ENCODE measurements around the gene MYBPC3.
"Not testable (repeated sequence)": the region's sequence is repeated elsewhere in the genome, so short reads cannot be mapped to it uniquely, and the experiment has no call there.

Gene MYBPC3

DNA sequence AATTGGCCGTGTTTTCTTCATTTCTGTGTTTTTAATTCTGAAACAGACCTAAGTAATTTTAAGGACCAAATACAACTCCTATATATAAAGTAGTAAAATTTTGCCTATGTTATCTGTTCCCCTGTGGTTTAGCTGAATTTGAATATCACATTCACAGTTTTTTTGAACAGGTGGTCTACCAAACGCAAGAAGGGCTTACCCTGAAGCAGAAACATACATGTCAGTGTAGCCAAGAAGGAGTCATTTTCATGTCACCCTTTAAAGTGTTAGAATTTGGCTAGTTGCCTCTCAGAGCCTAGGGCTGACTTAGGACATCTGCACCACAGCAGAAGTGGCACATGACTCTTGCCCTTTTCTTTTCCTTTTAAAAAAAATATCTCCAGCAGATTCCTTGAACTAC, 34.3 kb downstream of the MYBPC3 start:
- no peak for DNase-seq (ENCODE audit: low spot score)

- DNase-seq (ENCODE audit: low spot score): no peak
These were observed 35.3 kb downstream of the MYBPC3 start for GRCh38 chr11:47317064-47317828.

- DNase-seq (ENCODE audit: low spot score): not testable (repeated sequence)
These were observed 36.0 kb downstream of the MYBPC3 start for GRCh38 chr11:47316501-47316900.

DNA sequence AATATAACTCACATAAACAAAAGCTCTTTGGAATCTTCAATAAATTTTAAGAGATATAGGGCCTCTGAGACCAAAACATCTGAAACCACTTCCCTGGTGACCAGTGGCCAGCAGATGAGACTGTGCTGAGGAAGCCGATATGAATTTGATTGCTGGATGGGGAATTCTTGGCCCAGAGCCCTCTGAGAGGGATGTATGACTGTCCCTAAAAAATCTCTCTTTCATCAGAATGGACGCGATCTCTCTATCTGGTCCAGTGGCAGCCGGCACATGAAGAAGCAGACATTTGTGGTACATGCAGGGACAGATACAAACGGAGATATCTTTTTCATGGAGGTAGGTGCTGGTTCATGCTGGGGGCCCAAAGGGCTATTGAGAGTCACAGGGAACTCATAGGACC, 37.5 kb downstream of the MYBPC3 start:
- DNase-seq (ENCODE audit: low spot score): peak; percentile 74

GRCh38 chr11:47308050-47308823, 44.3 kb downstream of the MYBPC3 start:
- no peak for DNase-seq (ENCODE audit: low spot score)

- DNase-seq (ENCODE audit: low spot score): no peak
These were observed 46.0 kb downstream of the MYBPC3 start for GRCh38 chr11:47306484-47306844.

GRCh38 chr11:47305734-47306483, 46.6 kb downstream of the MYBPC3 start:
- DNase-seq (ENCODE audit: low spot score): no peak

- DNase-seq (ENCODE audit: low spot score): no peak
These were observed 49.6 kb downstream of the MYBPC3 start for GRCh38 chr11:47302853-47303252.

DNA sequence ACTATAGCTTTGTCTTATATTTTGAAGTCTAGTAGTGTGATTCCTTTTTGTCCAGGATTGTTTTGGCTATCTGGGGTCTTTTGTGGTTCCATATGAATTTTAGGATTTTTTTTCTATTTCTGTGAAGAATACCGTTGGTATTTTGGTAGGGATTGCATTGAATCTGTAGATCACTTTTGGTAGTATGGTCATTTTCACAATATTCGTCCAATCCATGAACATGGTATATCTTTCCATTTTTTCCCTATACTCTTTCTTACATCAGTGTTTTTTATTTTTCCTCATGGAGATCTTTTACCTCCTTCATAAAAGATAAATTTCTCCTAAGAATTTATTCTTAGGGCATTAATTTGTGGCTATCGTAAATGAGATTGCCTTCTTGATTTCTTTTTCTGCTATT, 53.4 kb downstream of the MYBPC3 start:
- no peak for DNase-seq (ENCODE audit: low spot score)

DNA sequence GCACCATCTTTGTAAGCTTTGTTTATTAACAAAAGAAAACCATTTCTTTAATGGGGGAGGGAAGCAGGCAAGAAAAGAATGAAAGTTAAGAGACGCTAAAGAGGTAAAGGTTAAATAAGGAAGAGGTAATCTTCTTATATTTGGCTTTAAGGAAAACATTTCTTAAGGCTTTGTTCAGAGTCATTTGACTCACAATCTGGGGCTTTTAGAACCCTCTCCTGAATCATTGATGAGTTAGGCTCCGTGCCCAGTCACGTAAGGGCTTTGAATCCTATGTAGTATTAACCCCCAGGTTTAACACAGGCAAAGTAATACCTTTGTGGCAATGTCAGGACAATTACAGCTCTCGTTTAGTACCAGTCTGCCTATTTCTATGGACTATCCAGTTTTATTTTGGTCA, 56.5 kb downstream of the MYBPC3 start:
- no peak for DNase-seq (ENCODE audit: low spot score)

DNA sequence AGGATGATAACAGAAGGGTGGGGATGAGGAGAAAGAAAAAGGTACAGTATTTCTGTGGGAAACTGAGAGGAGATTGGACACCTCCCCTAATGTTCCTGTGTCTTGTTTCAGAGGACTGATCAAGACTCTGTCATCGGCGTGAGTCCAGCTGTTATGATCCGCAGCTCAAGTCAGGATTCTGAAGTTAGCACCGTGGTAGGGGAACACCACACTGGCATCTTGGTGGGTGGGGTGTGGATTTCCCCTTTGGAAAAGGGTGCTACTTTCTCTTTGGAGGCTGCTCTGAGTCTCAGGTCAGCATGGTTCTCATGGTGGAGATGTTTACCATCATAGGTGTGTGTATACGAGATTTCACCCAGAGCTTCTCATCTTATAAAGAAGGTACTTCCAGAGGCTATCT, 57.1 kb downstream of the MYBPC3 start:
- DNase-seq (ENCODE audit: low spot score): no peak

DNA sequence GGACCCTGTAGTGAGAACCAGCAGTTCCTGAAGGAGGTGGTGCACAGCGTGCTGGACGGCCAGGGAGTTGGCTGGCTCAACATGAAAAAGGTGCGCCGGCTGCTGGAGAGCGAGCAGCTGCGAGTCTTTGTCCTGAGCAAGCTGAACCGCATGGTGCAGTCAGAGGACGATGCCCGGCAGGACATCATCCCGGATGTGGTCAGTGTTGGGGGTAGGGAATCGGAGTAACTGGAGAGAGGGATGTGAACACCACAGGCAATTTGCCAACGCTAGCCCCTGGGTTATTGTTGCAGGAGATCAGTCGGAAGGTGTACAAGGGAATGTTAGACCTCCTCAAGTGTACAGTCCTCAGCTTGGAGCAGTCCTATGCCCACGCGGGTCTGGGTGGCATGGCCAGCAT, 62.6 kb downstream of the MYBPC3 start:
- DNase-seq (ENCODE audit: low spot score): no peak

DNA sequence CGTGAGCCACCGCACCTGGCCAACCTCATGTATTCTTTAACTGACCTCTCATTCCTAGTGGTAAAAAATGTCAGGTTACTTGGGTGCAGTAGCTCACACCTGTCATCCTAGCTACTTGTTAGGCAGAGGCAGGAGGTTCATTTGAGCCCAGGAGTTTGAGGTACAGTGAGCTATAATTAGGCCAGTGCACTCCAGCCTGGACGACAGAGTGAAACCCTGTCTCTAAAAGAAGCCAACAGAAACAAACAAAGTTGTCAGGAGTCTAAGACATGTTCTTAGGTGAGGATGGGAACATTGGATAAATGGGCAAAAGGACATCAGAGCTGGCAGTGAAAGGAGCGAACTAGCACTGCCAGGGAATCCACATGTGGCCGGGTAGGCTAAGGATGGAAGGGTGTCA, 64.4 kb downstream of the MYBPC3 start:
- DNase-seq (ENCODE audit: low spot score): no peak

GRCh38 chr11:47285969-47286770, 66.3 kb downstream of the MYBPC3 start:
- DNase-seq (ENCODE audit: low spot score): no peak

DNA sequence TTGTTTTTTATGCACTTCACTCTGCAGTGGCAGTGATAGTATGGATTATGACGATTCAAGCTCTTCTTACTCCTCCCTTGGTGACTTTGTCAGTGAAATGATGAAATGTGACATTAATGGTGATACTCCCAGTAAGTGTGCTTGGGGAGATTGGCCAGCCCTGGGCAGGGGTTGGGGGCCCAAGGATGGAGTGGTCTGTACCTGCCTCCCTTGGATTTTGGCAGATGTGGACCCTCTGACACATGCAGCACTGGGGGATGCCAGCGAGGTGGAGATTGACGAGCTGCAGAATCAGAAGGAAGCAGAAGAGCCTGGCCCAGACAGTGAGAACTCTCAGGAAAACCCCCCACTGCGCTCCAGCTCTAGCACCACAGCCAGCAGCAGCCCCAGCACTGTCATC, 68.4 kb downstream of the MYBPC3 start:
- no peak for DNase-seq (ENCODE audit: low spot score)

GRCh38 chr11:47282462-47282861, 70.0 kb downstream of the MYBPC3 start:
- DNase-seq (ENCODE audit: low spot score): no peak

Data from AG08395 (cell line).